GM10248 (cell line): ENCODE data around the gene CEBPG.

Source experiments
- CTCF ChIA-PET: fragments of 300-600 bp; sonication (Branson Sonifier 250); formaldehyde crosslinking; extraction: SDS; loops from one replicate; lab custom pipeline; 2021; ENCODE audit warnings: antibody characterized with exemption; lab: Yijun Ruan, JAX
- POLR2A ChIA-PET: fragments of 350-650 bp; sonication (Branson Sonifier 250); formaldehyde crosslinking; extraction: SDS; loops from one replicate; lab custom pipeline; 2020; ENCODE audit warnings: antibody characterized with exemption; lab: Yijun Ruan, JAX
- DNase-seq: peaks from one replicate; pipeline ENCODE4 v3.0.0; 2012; ENCODE audit errors: extremely low spot score
- TF ChIP-seq, protein P1 (sequence below): IDR thresholded peaks from 2 replicates; pipeline ENCODE4 v1.5.1; 2012; ENCODE audit warnings: mild to moderate bottlenecking, low read depth; ENCODE audit errors: extremely low read depth, missing control alignments, control extremely low read depth

The CEBPG gene

DNA sequence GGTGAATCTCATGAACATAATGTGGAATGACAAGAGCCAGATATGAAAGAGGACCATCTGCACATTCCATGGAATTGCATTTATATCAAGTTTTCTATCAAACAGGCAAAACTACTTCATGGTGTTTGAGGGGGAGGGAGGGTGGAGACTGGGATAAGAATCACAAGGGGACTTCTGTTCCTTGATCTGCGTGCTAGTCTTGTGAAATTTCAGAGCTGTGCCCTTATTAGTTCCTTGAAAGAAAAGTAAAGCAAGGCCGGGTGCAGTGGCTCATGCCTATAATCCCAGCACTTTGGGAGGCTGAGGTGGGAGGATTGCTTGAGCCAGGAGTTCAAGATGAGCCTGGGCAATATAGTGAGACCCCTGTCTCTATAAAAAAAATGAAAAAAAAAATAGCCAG is 30.2 kb upstream of the CEBPG start:
- DNase-seq: no peak
- TF ChIP-seq, protein P1, sequence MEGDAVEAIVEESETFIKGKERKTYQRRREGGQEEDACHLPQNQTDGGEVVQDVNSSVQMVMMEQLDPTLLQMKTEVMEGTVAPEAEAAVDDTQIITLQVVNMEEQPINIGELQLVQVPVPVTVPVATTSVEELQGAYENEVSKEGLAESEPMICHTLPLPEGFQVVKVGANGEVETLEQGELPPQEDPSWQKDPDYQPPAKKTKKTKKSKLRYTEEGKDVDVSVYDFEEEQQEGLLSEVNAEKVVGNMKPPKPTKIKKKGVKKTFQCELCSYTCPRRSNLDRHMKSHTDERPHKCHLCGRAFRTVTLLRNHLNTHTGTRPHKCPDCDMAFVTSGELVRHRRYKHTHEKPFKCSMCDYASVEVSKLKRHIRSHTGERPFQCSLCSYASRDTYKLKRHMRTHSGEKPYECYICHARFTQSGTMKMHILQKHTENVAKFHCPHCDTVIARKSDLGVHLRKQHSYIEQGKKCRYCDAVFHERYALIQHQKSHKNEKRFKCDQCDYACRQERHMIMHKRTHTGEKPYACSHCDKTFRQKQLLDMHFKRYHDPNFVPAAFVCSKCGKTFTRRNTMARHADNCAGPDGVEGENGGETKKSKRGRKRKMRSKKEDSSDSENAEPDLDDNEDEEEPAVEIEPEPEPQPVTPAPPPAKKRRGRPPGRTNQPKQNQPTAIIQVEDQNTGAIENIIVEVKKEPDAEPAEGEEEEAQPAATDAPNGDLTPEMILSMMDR: no peak
- ChIA-PET POLR2A (no interaction called here), CTCF (no interaction called here)

DNA sequence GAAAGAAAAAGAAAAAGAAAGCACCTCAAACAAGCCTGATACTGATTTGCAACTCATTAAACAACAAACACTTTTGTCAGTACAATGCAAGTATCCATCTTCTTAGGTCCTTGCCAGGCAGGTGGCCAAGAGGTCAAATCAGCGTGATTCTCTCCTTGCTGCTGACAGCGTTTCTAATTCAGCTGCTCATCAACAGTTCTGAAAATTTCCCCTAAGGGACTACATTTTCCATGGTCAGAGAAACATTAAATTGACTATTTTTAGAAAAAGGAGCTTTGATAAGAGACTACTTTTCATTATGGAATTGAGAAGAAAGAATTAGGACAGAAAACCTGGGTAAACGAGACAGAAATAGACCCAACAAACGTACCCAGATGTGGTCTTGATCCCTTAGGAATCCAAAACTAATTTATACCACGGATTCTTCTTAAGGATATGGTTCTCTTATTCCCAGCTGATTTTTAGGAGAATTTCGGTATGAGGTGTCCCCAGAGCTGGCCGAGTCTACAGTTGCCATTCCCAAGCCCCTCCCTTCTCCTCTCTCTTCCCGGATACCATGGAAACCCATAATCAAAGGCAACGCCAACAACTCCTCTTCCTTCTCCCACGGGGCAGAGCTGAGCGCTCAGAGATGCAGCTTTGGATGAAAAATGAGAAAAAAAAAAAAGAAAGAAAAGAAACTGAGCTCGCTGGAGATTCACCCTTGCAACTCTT is 29.5 kb upstream of the CEBPG start:
- TF ChIP-seq, protein P1: no peak
- CTCF ChIA-PET: no interaction called here
- POLR2A ChIA-PET: no interaction called here
- DNase-seq: no peak

DNA sequence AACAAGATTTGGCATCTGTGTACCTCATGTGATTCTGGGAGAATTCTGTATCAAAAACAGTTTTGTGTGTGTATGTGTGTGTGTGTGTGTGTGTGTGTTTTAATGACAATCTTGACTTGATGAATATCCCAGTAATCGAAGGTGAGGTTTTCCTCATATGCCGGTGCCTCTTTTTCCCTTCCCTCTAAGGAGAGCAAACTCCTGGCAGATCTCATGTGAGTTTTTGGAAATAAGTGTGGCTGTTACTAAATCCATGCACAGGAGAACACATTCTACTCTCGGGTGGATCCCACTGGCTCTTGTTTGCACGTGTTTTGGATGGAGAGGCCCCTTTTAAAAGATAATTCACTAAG is 29.0 kb upstream of the CEBPG start:
- POLR2A ChIA-PET: no interaction called here
- no peak for DNase-seq
- CTCF ChIA-PET: no interaction called here
- TF ChIP-seq, protein P1: no peak

DNA sequence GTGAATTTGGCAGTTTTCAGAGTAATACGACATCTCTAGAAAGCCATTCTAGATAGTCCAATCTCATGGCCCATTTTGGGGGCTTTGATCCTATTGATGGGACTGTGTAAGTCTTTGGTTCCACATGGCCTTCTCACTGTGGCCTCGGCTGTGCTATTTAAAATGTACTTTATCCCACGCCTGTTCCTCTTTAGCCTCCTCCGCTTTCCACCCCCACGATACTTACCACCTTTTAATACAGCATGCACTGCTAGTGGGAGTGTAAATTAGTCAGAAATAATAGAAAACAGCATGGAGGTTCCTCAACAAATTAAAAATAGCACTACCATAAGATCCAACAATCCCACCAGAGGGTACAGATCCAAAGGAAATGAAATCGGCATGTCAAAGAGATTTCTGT is 28.3 kb upstream of the CEBPG start:
- CTCF ChIA-PET: no interaction called here
- TF ChIP-seq, protein P1: no peak
- DNase-seq: no peak
- POLR2A ChIA-PET: no interaction called here

DNA sequence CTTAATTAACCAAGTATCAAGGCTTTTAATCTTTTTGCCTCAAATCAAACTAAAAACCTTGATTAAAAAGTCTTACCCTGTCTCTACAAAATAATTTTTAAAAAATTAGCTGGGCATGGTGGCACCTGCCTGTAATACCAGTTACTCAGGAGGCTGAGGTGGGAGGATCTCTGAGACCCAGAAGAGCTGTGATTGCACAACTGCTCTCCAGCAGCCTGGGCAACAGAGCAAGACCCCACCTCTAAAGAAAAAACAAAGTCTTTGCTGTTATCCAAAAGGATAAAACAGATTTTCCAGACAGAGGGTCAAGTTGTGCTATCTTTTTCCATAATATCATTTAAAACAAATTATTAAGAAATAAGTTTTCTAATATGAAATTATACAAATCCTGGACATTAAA is 26.8 kb upstream of the CEBPG start:
- no peak for DNase-seq
- CTCF ChIA-PET: no interaction called here
- TF ChIP-seq, protein P1: no peak
- POLR2A ChIA-PET: no interaction called here

DNA sequence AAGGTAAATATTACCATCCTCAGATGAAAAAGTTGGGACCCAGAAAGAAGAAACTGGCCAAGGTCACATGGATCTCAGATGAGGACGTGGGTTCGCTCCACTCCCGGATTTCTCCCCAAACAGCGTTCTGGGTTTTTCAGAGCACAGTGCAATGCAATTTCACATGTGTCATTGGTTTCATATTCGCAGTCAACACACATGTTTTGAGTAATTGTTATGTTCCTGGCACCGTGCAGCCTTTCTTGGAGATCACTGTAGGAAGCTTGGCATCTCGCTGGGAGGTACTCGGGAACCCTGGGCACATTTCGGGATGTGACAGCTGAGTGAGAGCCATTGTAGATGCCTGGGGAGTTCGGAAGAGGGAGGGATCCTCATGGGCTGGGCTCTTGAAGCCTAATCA is 26.2 kb upstream of the CEBPG start:
- ChIA-PET POLR2A (no interaction called here), CTCF (no interaction called here)
- no peak for DNase-seq
- TF ChIP-seq, protein P1: no peak
